Measurements from ENCODE around the gene ZAR1.

ZAR1 gene

DNA sequence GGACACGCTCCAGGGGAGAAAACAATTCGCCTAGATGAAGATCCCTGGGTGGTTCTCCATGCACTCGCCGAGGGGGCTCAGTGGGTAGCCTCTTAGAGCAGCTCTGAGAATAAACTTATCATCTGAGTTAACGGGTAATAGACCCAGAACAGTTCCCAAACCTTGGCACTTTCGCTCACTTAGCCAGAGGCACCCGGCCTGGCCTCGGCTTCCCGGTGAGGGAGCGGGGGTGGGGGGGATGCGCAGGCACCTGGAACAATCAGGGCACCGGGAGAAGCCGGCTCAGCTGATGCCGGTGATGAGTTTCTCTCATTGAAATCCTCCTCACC is 405 bp upstream of the ZAR1 start:
- DNase-seq (ENCODE audit: low read depth, low spot score), result no peak

DNA sequence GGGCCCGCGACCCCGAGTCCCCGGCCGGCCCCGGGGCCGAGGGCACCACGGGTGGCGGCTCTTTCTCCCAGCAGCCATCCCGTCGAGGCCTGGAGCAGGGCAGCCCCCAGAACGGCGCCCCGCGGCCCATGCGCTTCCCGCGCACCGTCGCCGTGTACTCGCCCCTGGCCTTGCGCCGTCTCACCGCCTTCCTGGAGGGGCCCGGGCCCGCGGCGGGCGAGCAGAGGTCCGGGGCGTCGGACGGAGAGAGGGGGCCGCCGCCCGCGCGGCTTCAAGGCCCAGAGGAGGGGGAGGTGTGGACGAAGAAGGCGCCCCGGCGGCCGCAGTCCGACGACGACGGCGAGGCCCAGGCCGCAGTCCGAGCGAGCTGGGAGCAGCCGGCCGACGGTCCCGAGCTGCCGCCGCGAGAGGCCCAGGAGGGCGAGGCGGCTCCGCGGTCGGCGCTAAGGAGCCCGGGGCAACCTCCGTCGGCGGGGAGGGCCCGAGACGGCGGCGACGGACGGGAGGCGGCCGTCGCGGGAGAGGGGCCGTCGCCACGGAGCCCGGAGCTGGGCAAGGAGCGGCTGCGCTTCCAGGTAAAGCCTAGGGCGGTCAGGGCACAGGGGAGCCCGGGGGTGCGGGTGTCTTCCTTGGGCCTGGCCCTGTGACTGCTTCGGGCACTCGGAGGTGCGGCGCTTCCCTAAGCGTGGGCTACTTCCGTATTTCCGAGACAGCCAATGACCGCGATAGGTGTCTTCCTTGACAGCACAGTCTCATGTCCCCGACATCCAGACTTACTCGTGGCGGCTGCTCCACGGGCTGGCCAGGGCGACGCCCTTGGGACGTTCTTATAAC is 845 bp downstream of the ZAR1 start:
- no peak for DNase-seq (ENCODE audit: low read depth, low spot score)

DNA sequence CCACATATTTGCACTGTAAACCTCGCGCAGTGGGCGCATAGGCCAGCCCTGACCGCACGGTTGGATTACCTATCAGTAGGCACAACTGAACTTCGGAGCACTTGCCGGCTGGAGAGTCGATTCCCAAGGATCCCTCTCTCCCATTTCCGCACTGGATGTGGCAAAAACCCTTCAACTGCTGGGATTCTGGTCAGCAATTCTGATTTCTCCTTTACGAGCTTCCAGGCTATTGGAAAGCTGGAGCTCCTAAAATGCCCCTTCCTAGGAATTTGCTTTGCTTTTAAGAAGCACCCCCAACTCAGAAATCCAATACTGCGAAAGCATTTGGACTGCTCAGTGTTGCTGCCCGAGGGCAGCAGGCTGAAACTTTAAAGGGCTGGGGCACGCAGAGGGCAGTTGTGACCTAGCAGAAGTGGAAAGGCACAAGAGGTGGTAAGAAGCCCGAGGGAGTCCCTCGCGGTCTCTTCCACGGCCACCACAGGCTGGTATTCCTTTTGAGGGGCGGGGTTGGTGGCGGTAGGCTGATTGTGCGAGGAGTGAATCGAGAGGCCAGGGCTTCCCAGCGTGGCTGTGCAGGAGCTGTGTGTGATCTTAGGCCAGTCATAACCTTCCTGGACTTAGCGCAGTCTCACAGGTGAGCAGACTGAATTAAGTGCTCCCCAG is 1.6 kb downstream of the ZAR1 start:
- DNase-seq (ENCODE audit: low read depth, low spot score), result no peak

DNA sequence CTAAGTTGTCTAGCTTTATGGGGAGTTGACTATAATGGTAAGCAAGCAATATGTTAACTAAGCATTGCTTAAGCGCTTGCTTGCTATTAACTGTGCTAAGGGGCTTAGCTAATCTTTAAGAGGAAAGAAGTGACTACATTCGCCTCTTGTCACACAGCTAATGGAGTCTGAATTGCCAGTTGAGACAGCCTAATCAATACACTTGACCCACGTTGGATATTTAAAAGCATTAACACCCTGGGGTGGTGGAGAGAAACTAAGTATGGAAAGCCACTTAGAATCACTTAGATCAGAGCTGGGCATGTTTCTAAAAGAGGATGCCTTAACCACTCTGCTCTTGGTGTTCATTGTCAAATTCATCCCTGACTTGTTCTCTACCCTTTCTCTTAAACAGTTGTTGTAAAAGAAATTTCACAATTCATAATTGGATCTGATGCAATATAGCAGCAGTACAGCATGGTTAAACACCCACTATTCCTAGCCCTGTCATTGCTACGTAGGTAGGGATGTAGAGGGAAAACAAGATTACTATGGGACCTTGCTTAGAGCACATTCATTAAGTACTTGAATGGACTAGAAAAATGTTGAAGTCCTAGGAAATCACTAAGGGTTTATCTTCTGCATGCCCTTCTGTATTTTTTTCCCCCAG is 3.5 kb downstream of the ZAR1 start:
- DNase-seq (ENCODE audit: low read depth, low spot score), result no peak

DNA sequence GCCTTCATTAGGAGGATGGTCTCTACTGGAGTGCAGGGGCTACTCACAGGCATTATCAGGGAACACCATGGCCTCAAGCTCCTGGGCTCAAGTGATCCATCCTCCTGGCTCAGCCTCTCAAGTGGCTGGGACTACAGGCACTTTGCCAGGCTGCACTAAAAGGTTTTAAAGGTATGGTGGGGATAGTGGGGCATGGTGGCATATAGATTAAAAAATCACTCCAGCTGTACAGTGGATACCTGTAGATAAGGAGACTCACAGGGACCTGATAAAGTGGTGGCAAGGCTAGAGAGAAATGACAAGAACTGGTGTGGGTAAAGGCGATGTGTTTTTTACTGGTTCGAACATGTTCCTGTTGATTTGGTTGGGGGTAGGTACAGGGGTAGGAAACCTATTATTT is 5.9 kb downstream of the ZAR1 start:
- DNase-seq (ENCODE audit: low read depth, low spot score), result no peak

DNA sequence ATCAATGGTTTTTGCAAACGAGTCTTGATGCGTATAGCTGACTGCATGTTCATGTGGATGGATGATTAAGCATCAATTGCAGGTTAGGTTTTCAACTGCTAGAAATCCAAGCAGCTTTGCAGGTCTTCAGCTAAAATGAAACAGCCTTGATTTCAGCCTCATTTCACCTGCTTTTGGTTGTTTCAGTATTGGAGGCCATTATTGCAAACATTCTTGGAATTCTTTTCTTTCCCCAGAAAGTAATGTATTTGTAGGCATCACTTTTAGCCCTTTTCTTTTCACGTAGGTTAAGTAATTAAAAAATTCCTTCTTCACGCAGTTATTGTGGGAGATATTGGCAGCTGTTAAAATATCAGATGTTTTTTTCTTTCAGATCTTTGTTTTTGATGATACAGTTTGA is 8.8 kb downstream of the ZAR1 start:
- DNase-seq (ENCODE audit: low read depth, low spot score), result no peak

DNA sequence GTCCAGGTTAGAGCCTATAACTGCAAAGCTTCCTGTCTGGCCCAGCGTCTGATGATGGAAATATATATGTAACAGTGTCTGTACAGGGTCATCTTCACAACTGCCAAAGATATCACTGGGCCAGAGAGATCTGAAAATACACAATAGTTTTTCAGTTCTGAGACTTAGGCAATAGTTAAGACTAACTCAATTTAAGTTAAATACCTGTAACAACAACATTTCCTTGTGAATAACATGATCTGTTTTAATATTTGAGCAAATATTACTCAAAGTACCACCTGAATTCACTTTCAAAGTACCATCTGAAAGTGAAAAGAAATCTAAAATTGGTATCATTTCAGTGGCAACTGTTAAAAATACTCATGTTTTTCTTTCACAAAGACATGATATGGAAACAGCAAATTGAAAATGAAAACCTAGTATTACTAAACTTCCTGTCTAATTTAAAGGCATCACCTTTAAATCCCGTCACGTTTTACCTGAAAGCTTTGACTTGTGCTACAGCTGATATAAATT is 9.6 kb downstream of the ZAR1 start:
- no peak for DNase-seq (ENCODE audit: low read depth, low spot score)

DNA sequence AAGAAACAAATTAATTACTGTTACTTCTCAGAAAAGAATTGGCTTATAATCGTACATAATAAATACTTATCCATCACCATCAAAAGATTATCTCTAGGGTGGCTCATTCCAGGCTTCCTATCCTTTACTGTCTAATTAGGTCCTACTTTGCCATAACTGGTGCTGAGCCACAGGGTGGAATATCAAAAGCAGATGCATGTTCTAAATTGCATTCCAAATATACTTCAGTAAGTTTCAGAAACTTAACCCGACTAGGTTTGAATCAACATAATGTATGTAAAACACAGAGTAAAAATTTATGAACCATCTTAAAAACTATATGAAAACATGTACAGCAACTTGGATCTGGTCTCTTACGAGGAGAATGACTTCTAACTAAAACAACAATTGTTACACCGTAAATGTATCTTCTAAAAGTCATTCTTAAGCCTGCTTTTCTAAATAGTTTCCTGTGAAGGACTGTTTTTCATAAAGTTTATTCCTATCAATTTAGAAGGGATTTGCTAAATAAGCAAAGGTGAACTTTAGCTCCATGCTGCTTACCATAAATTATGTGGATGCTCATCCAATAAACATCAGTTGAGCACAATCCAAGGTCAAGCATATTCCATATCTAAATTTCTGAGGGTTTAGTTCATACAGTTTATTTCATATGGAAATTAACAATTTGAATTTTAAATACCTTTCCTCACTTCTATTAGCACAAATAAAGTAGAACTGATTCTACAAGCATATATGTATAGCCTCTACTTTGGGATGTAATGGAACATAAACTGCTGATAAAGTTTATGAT is 13.4 kb downstream of the ZAR1 start:
- no peak for DNase-seq (ENCODE audit: low read depth, low spot score)

DNA sequence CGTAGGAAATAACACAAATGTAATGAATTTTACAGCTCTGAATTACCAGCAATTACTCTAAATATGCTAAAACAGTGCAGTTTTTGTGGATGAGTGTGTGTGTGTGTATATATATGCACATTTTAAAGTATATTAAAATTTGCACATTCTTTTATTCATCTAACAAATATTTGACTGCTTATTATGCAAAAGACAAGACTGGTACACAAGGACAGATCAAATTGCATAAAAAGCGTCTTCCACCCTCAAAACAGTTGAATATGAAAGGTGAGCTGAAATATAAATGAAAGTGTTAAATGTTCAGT is 13.9 kb downstream of the ZAR1 start:
- no peak for DNase-seq (ENCODE audit: low read depth, low spot score)

DNA sequence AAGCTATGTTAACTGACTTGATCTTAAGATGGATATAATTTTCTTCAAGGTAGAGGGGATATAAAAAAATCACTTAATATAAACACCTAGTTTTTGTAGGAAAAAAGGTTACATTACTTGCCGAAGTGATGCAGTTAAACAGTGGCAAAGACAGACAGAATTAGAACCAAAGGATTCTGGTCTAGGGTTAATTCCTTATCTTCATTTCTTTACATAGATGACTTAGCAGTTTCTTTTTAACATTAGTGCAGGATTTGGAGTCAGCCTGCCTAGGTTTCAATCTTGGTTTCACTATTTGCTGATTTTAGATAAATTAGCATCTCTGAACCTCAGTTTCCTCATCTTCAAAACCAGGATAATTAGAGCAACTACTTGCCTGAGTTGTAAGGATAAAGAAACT is 14.3 kb downstream of the ZAR1 start:
- DNase-seq (ENCODE audit: low read depth, low spot score), result no peak

DNA sequence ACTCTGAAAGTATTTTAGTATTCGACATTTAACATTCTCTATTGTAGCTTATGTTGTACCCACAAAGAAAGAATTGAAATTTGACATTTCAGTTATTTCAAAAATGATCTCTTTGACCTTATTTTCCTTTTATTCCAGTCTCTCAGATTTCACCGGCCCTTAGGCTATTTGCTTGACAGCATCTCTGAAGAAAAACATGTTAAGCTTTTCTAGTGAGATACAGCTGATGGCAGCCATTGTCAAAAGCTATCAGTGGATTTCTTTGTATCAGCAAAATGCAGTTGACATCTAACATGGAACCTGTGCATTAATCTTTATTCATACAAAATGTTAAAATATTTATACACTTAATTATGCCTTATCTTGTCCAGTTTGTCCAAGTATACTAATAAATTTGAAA is 16.7 kb downstream of the ZAR1 start:
- no peak for DNase-seq (ENCODE audit: low read depth, low spot score)

DNA sequence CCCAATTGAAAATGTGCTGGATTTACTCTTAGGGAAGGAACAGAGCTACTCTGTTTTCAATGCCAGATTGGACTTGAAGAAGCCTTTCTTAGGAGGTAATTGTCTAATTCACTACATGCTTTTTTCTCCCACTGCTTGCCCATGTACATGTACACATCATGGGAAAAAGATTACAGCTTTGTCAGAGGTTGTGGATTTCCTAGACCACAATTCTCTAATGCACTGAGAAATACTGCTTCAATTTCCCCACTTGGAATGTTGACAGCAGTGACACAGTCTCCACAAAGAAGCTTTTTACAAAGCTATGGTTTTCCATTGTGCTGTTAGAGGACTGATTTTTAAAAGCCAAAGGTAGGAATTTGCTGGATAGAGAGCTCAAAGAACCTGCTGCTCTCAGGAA is 19.5 kb downstream of the ZAR1 start:
- DNase-seq (ENCODE audit: low read depth, low spot score), result no peak

DNA sequence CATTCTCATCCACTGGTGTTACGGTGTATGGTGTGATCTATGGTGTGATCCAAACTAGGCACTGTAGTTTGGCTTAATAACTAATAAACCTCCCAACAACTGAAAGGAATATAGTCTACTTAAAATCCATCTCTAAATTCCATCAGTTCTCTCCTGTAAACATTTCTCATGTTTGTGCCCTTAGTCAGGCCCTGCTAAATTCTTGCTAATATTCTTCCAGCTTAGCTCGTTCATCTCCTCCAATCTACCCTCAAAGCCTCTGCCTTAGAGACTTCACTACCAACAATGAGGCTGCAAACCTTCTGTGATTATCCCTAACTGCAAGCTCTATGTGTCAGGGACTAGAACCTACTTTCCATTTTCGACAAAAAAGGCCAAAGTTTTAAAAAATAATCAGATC is 28.1 kb downstream of the ZAR1 start:
- DNase-seq (ENCODE audit: low read depth, low spot score), result no peak

DNA sequence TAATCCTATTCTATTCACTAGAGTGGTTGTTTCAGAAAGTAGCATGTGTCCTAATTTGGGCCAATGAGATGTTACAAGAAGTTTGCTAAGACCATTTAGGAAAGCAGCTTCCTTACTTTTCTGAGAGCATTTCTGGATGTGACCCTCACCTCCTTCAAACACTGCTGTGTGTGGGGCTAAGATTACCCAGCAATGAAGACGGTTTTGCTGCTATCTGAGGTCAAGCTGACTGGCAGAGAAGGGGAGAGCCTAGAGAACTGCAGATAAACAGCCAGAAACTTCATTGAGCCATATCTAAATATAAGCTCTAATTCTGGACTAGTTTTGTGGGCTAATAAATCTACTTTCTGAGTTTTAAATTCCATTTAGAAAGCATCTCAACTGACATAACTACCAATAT is 36.4 kb downstream of the ZAR1 start:
- DNase-seq (ENCODE audit: low read depth, low spot score), result no peak

DNA sequence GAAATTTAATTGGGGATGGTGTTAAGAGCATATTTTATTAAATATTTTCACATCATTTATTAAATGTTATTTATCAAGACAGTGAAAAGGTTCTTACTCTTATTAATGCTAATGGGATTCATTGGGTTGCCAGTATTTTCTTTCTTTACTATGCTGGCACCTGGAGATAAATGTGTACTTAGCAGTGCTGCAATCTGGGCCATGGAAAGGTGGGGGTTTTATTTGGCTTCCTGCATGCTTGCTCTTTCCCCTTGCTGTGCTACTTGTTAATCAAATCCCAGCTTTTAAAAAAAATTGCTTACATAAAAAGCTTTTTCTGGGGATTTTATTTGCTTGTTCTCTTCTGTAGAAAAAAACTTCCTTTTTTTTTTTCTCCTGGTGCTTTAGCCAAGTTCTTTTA is 48.3 kb downstream of the ZAR1 start:
- no peak for DNase-seq (ENCODE audit: low read depth, low spot score)

DNA sequence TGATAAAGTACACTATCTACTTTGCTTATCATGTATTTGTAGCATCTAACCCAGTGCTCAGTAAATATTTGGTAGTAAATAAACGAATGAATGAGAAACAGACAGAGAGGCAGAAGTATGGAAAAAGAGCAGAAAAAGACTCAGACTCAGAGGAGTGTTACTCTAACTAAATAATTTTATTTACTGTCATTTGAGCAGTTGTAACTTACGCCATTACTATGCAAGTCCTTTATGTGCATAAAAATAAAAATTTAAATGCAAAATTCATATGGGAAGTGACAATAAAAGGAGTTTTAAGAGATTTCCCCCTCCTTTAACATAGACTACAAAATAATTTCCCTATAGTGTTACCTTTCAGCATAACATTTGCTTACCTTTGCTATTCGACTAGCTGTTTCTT is 49.5 kb downstream of the ZAR1 start:
- no peak for DNase-seq (ENCODE audit: low read depth, low spot score)

DNA sequence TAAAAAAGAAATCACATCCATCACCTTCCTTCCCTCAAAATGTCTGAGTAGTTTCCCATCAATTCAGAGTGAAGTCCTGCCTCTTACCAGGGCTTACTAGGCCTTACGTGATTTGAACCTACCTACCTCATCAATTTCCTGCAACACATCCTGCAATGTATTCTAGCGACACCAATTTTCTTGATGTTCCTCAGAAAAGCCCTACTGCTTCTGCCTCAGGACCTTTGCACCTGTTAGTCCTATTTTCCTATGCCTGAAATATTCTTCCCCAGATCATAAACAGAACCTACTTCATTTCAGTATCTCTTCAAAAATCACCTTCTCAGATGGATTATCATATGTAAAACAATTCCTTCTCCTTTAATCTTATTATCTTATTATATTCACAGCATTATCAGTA is 52.8 kb downstream of the ZAR1 start:
- no peak for DNase-seq (ENCODE audit: low read depth, low spot score)

DNA sequence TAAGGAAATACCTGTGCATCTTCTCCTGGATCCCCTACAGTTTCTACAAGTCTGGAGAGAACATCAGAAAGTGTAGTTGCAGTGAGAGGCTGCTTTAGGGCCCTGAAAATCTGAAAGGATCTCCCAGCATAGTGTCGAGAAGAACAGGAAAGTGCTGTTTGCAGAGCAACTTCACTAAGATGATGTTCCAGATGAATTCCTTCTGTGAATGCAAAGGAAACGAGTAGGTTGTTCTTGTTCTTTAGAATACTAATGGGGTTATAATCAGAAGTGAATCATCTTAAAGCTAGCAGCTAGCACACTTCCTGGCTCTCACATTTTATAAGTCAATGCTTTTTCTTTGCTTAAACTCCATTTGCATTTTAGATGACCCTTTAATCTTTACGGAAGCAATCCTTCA is 53.7 kb downstream of the ZAR1 start:
- no peak for DNase-seq (ENCODE audit: low read depth, low spot score)

All from smooth muscle cell of the brain vasculature (primary cell).